ENCODE results near the gene S100A4. TPM values are rescaled to one million over a fixed set of nuclear protein-coding genes. Genes with fewer than 3 reads are reported as not detected.

S100A4 gene
- total and polyA plus RNA-seq, 2 experiments from 2014 or later = 14.2 to 36.0 TPM

- TF ChIP-seq ZNF462 (CRISPR knock-in tag; IDR thresholded peaks at IDR 0.05) = no peak
- no peak for TF ChIP-seq EZH2 (IDR thresholded peaks at IDR 0.05; ENCODE audit: low read depth, unreplicated experiment)
Measured at GRCh38 chr1:153526132-153526543, 19.5 kb downstream of the S100A4 start (continued).

- Histone ChIP-seq H3K36me3 (ENCODE audit: insufficient read depth) (no peaks in the 10 kb centered on the region), H3K27ac (ENCODE audit: low read depth) (no peak overlapping the region), H3K27me3 (ENCODE audit: insufficient read depth) (no peaks in the 10 kb centered on the region), H3K4me2 (no peak overlapping the region), H2AFZ (0 out of 2 replicates have a peak overlapping the region, but pooled peaks have one; percentile 52), H3F3A (replicated peaks; ENCODE audit: low read depth) (no peaks in the 10 kb centered on the region), H4K20me1 (replicated peaks; ENCODE audit: insufficient read depth) (no peaks in the 10 kb centered on the region), H3K4me3 (no peak overlapping the region), H3K4me1 (ENCODE audit: insufficient read depth) (peaks cover 14% of the 10 kb centered on the region; the same call in 1 of the 2 replicates), H3K9me2 (ENCODE audit: insufficient read depth) (no peaks in the 10 kb centered on the region), H3K79me2 (replicated peaks; ENCODE audit: insufficient read depth) (no peaks in the 10 kb centered on the region)
- Mint-ChIP-seq H3K4me1 (peaks cover 28% of the 10 kb centered on the region), H3K27ac (no peak overlapping the region), H3K36me3 (ENCODE audit: low read depth) (no peaks in the 10 kb centered on the region), H3K4me3 (no peak overlapping the region), H3K27me3 (ENCODE audit: insufficient read depth, low read depth, poor library complexity) (peaks cover 2% of the 10 kb centered on the region), H3K9me3 (peaks cover 10% of the 10 kb centered on the region; the same call in 1 of the 3 replicates)
- no peak for DNase-seq (ENCODE audit: low spot score)
- no peak; the same call in 2 of the 3 replicates for ATAC-seq
- TF ChIP-seq POLR2AphosphoS5 (IDR thresholded peaks at IDR 0.05; ENCODE audit: low read depth) = no peak
- no peak for TF ChIP-seq ZNF462 (CRISPR knock-in tag; IDR thresholded peaks at IDR 0.05)
- no peak for TF ChIP-seq JUNB (IDR thresholded peaks at IDR 0.05; ENCODE audit: unreplicated experiment)
Measured at GRCh38 chr1:153525088-153525728, 20.4 kb downstream of the S100A4 start.

All from GM23338 (cell line).